ENCODE data around the gene CLIC5.

CLIC5 gene

DNA sequence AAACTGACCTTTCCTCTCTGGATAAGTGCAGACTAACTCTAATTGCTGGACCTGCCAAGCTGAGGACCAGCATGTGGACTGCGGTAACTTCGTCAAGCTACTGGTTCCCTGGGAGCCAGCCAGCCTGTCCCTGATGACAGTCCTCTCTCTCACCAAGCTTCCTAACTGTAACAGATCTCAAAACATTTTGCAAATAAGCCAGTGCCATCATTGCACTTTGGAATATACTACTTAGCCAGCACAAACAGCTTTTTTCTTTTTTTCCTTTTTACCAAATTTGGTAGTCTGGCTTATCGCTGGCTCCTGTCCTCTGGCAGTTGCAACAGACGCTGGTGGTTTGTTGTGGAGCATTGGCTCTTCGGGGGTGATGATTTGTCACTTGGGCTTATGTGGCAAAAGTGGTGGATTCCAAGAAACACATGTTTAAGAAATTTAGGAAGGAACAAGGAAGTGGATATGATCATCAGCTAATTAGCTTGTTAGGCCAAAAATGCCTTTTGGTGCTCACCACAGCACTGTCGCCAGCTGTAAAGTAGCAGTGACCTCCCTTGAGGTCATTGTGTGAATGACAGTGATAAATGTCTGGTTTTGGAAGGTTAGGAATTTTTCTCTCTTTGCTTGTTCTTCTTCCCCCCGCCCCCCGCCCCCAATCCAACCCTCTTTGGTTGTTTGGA is 171.7 kb downstream of the CLIC5 start:
- no peak for DNase-seq (ENCODE audit: low read depth, low spot score)

DNA sequence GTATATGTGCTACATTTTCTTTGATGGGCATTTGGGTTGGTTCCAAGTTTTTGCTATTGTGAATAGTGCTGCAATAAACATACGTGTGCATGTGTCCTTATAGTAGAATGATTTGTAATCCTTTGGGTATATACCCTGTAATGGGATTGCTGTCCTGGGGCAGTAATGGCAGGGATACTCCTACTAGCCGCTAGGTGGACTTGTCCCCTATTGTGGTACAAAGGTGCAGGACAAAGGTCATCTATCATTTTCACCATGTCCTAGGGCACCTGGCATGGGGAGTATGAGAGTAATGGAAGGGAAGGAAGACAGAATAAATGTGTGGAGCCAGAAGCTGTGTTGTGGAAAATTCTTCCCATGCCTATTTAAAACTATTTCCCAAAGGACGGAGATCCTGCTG is 174.6 kb downstream of the CLIC5 start:
- no peak for DNase-seq (ENCODE audit: low read depth, low spot score)

DNA sequence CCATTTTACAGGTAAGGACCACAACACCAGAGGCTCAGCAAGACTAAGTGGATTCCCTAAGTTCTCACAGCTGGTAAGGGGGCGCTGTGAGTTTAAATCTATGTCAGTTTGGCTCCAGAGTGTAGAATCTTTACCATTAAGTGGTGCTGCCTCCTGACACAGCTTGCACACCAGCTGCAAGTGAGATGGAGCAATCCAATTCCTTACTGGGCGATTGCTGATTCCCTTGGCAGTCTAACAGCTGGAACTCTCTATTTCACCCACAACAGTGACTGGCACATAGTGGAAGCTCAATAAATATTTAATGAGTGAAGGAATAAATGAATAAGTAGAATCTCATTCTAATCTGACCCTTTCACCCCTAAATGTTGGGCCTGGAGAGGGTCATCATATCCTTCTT is 176.7 kb downstream of the CLIC5 start:
- DNase-seq (ENCODE audit: low read depth, low spot score): no peak

DNA sequence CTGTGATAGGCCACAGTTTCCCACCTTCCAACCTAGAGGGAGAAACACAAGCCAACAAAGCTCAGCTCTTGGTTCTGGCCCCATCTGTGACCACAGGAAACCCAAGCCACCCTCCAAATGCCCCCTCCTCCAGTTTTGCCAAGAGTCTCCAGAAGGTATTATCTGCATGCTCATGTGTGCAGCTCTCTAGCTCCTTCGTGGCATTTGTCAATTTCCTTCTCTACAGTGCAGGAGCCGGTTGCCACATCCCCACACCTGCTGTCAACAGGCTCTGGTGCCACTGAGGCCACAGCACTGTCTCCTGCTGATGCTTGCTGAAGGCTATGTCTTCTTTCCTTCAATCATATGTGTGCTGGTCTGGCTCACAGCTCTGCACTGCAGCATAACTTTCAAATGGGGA is 177.2 kb downstream of the CLIC5 start:
- DNase-seq (ENCODE audit: low read depth, low spot score): no peak

DNA sequence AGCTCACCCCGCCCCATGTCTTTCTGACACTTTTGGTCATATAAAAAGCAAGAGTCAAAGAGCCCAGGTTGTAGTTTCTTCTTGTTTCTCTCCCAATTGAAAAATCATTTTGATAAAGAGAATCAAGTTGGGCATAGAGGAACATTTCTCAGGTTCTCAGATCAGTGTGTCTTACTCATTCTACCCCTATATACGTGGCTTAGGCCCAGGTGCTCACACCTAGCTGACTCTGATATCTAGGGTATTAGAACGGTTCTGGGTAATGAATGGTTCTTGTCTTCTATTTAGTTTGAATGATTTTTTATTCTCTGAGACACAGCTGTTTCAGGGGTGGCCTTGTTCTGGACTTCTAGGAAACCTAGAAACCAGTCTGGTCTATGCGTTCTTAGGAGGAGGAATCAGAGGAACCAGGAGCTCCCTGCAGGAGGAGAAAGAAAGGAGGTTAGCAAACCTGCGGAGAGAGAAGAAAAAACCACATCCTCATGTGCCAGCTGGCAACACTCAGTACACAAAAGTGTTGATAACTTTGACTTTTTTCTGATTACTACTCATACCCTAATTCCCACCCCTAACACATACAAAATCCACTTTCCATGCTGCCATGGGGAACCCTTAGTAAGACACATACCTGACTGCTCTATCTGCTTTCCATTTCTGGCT is 178.0 kb downstream of the CLIC5 start:
- DNase-seq (ENCODE audit: low read depth, low spot score): no peak

DNA sequence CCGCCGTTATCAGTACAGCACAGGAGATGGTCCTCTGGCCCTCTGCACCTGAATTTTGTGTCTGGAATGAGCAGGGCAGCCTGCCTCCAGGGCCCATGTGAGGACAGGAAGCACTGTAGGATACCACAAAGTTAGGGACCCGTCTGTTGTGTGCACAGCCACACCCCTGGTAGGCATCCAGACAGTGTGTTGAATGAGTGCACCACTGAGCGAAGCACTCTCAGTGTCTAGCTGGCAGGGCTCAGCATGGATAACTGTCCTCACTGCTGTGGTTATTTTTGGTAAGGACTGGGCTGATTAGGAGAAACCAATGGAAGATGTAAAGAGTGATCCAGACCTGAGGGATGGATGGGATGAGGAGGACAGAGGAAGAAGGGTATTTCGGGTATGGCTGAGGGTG is 178.7 kb downstream of the CLIC5 start:
- no peak for DNase-seq (ENCODE audit: low read depth, low spot score)

DNA sequence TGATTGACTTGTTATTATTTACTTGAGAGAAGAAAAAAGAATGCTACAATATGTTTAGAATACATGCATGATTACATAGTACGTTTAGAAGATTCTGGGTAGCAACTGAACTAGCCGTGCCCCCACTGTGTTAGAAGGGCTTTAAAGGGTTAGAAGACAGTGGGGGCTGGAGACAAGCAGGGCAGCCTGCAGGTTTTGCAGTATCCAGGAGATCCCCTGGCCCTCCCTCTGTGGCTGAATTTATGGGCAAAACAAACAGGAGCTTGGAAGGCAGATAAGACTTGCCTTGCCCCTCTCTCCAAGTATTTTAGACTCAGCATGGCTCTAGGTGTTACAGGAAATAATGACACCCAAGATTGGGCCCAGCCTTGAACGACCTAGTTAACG is 179.2 kb downstream of the CLIC5 start:
- DNase-seq (ENCODE audit: low read depth, low spot score): no peak

DNA sequence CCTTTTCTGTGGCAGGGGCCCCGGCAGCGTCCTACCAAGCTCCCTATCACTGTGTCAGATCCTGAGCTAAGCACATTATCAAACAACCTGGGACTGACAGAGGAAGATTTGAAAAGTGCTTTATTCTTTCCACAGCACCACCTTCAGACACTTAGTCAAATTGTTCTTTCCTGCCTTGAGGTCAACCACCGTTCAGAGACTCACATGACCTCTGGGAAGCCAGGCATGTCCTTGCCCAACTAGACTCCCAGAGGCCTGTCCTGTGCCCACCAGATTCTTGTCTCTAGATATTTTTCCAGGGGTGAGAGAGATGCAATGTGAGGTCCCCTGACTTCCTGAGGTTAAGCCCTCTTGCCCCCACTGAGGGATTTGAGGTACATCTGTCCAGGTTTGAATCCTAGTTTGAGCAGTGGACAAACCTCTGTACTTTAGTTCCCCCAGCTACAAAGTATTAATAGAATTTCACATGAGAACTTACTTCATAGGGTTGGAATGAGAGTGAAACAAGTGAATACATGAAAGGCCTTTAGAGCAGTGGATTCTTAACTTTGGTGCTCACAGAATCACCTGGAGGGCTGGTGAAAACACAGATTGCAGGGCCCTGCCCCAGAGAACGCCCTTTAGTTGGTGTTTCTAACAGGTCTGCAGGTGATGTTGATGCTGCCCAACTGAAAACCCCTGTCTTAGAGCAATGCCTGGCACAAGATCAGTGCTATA is 179.8 kb downstream of the CLIC5 start:
- DNase-seq (ENCODE audit: low read depth, low spot score): no peak

DNA sequence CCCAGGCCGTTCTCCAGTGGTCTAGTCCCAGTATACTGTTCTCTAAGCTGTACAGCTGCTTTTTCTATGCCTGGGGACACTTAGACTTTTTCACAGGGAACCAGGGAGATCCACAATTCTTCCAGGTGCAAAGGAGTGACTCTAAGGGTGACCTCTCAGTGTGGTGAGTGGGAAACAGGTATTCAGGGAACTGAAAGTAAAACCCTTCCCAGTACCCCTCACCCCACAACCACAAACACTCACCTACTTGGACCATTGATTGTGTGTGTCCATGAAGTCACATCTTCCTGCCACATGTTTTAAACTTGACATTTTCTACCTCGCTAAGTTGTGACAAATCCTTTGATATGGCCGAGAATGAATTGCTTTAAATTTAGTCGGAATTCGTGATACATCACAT is 183.6 kb downstream of the CLIC5 start:
- DNase-seq (ENCODE audit: low read depth, low spot score): no peak
